Peyer's patch (tissue), 4 donors: ENCODE measurements around the gene EXOSC7.

Experiments
- CTCF ChIP-seq, 6 experiments: fragments of 450-650 bp in 4 of 6; fragments of 200-600 bp in 2 of 6; sonication (generic) in 1 of 6; IDR thresholded peaks; one replicate each; pipeline ENCODE4 v1.5.1; 2017 to 2019; ENCODE audit warnings: antibody characterized with exemption in 6 of 6, mild to moderate bottlenecking in 3 of 6, moderate library complexity in 1 of 6
- POLR2A ChIP-seq, 2 donors: fragments of 450-650 bp; IDR thresholded peaks; one replicate each; pipeline ENCODE4 v1.5.1; 2017; ENCODE audit warnings: antibody characterized with exemption in 2 of 2, mild to moderate bottlenecking in 2 of 2, moderate library complexity in 2 of 2

GRCh38 chr3:45009868-45010267, 33.8 kb downstream of the EXOSC7 start:
- TF ChIP-seq POLR2A (IDR thresholded peaks at IDR 0.05) = no peak
- no peak for TF ChIP-seq CTCF (IDR thresholded peaks at IDR 0.05)
